WI38 (cell line): ENCODE data around the gene CCDC191.

Experiments used
- H3K4me3 ChIP-seq: 2 replicates; pipeline ENCODE4 v1.5.1; 2011; ENCODE audit warnings: low read depth, mild to moderate bottlenecking, control low read depth, low read length
- TF ChIP-seq, protein P1 (sequence below): IDR thresholded peaks from 2 replicates; pipeline ENCODE4 v1.5.1; 2012; ENCODE audit warnings: low read depth, mild to moderate bottlenecking, control low read depth, low read length

Gene CCDC191

DNA sequence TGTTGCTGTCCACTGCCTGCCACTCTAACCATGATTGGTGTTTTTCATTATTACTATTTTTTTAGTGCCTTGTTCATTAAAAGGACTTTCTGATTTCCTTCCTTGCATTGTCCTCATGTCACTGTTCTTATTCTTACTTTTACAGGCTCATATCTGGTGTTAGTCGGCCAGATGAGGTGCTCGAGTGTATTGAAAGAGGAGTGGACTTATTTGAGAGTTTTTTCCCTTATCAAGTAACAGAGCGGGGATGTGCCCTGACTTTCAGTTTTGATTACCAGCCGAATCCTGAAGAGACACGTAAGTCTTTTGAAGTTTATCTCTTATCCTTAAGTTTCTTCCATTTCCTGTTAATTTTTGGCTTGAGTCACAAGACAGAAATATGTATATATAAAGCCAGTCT, 23.4 kb upstream of the CCDC191 start:
- H3K4me3 ChIP-seq, result peak overlapping the region; percentile 43
- TF ChIP-seq, protein P1, sequence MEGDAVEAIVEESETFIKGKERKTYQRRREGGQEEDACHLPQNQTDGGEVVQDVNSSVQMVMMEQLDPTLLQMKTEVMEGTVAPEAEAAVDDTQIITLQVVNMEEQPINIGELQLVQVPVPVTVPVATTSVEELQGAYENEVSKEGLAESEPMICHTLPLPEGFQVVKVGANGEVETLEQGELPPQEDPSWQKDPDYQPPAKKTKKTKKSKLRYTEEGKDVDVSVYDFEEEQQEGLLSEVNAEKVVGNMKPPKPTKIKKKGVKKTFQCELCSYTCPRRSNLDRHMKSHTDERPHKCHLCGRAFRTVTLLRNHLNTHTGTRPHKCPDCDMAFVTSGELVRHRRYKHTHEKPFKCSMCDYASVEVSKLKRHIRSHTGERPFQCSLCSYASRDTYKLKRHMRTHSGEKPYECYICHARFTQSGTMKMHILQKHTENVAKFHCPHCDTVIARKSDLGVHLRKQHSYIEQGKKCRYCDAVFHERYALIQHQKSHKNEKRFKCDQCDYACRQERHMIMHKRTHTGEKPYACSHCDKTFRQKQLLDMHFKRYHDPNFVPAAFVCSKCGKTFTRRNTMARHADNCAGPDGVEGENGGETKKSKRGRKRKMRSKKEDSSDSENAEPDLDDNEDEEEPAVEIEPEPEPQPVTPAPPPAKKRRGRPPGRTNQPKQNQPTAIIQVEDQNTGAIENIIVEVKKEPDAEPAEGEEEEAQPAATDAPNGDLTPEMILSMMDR, result no peak

DNA sequence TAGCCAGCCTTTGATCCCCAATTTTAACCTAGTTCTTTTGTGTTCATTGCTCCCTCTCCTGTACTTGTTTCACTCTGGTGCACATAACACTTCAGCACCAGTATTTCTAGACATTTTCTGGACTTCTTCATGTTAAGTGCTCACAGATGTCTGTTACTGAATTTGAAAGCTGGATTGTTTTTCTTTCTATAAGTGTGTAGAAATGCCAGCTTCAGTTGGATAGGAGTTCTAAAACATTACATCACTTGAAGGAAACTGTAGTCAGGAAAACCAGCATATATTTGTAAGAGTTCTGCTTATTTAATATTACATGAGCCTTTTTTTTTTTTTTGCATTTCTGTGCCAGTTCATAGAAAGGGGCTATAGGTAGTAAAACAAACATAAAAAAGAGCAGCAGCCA, 21.8 kb upstream of the CCDC191 start:
- TF ChIP-seq, protein P1, result no peak
- H3K4me3 ChIP-seq, result no peak overlapping the region

DNA sequence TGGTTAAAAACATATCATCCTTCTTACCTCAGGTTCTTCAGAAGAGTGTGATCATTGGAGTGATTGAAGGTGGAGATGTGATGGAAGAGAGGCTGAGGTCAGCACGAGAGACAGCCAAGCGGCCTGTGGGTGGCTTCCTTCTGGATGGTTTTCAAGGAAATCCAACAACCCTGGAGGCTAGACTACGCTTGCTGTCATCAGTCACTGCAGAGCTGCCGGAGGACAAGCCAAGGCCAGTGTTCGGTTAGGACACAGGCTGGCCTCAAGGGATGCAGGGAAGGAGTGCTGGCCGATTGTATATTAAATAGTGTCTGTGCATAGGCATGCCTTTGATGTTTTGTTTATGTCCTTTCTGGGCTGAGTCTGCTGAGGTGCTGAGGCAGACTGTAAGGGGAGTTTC, 20.4 kb upstream of the CCDC191 start:
- no peak overlapping the region for H3K4me3 ChIP-seq
- TF ChIP-seq, protein P1, result no peak

DNA sequence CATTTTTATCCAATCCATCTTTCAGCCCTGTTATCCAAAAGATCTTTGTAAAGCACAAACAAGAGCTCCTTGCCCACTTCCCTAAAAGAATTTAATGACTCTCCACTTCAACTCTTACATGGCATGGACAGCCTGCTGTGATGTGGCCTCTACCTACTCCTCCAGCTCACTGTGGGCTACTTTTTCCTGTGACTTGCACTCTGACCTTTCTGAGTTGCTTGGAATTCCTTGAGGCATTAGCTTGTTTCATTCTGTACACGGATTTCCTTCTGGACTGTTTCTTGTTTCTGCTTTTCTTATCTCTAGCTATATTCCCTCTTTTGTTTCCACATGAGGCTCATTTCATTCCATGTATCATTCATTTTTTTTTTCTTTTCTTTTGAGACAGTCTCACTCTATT, 15.5 kb upstream of the CCDC191 start:
- TF ChIP-seq, protein P1, result no peak

DNA sequence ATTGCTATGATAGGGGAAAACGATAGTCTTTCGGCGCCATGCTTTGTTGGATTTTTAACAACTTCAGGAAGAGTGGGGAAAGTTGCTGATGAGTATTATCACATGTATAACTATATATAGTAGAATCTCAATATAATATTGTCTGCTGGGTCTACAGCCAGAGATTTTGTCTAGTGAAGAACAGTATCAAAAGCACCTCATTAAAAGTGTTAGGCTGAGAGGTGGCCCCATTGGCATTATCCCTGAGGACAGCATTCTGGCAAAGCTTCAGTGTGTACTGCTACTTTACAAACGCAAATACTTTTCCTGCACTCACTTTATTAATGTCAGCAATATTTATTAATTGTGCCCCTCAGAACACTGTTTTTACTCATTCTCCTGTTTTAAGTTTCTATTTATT, 12.0 kb upstream of the CCDC191 start:
- TF ChIP-seq, protein P1, result no peak

More for the DNA sequence above, 15.5 kb upstream of the CCDC191 start:
- H3K4me3 ChIP-seq, result no peak overlapping the region

DNA sequence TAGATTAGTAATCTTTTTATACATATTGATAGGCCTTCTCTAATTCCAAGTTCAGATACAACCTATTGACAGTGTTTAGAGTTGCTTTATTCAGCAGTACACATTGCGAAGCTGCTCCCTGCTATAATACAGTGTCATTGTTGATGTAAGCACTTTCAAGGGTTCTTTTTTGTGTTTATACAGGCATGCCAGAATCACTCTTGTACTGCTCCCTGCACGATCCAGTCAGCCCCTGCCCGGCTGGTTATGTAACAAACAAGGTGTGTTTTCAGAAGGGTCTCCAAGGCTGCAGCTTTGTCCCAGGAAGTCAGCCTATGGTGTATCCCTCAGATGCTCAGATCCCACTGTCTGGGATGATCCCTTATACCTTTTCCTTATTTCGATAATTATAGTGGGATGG, 11.5 kb upstream of the CCDC191 start:
- H3K4me3 ChIP-seq, result no peak overlapping the region
- TF ChIP-seq, protein P1, result no peak

More for the DNA sequence above, 12.0 kb upstream of the CCDC191 start:
- no peak overlapping the region for H3K4me3 ChIP-seq

DNA sequence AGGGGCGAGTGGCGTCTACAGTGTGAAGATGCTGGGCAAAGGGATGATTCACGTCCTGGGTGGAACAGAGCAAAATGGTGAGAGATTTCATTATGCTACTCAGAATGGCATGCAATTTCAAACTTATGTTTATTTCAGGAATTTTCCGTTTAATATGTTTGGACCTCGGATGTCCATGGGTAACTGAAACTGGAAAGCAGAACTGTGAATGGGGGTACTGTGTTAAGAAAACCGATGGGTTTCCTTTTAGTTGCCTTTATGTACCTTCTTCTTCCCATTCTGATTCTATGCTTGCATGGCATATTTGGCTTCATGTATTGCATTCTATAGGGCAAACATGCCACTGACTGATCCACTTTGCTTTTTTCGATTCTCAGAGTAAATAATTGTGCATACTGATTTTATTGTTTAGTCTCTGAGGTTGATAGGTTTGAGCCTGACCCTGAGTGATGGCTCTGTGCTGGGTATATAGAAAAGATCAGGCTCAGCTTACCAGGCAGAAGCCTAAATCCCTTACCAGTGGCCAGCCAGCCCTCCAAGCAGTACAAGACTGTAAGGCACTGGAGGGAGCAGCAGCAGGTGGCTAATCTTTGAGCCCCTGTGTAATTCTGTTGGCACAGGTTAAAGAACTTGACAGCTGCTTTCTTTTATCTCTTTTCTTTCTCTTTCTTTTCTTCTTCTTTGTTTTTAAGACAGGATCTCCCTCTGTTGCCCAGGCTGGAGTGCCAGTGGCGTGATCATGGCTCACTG, 4.8 kb upstream of the CCDC191 start:
- TF ChIP-seq, protein P1, result no peak
- H3K4me3 ChIP-seq, result no peak overlapping the region
